Activated naive CD4-positive, alpha-beta T cell treated with anti-CD3 and anti-CD28 coated beads, Interleukin-2, amount 50 U/mL, for 72 hours (primary cell): ENCODE measurements around the gene UVRAG. TPM values are rescaled to one million over a fixed set of nuclear protein-coding genes. Genes with fewer than 3 reads are reported as not detected.
"Not testable (repeated sequence)": the region's sequence is repeated elsewhere in the genome, so short reads cannot be mapped to it uniquely, and the experiment has no call there.

Experiments used
- ATAC-seq, 2 donors: fragments of 150-1000 bp; cut with Tn5 transposase; 2 replicates each; pipeline ENCODE4 v1.10.0; 2021; ENCODE audit warnings: mild to moderate bottlenecking in 2 of 2, moderate library complexity in 2 of 2
- DNase-seq, 2 donors: peaks; one replicate each; pipeline ENCODE4 v3.0.0; 2021 to 2022; ENCODE audit warnings: low spot score in 2 of 2
- H3K27ac Mint-ChIP-seq, 2 donors: one replicate each; pipeline ENCODE4 v1.8.0; 2022; ENCODE audit warnings: mild to moderate bottlenecking in 2 of 2, mixed read lengths in 2 of 2
- H3K36me3 Mint-ChIP-seq, 2 donors: one replicate each; pipeline ENCODE4 v1.8.0; 2022; ENCODE audit warnings: mixed read lengths in 2 of 2
- H3K9me3 Mint-ChIP-seq, 2 donors: one replicate each; pipeline ENCODE4 v1.8.0; 2022; ENCODE audit warnings: mixed read lengths in 2 of 2
- total RNA-seq, 2 donors: library from RNA; stranded (reverse); gene quantifications; one replicate each; pipeline ENCODE4 v1.2.3, GENCODE V29; 2022

The UVRAG gene
- total RNA-seq, 2 donors from 2014 or later = 19.9 to 22.4 TPM

DNA sequence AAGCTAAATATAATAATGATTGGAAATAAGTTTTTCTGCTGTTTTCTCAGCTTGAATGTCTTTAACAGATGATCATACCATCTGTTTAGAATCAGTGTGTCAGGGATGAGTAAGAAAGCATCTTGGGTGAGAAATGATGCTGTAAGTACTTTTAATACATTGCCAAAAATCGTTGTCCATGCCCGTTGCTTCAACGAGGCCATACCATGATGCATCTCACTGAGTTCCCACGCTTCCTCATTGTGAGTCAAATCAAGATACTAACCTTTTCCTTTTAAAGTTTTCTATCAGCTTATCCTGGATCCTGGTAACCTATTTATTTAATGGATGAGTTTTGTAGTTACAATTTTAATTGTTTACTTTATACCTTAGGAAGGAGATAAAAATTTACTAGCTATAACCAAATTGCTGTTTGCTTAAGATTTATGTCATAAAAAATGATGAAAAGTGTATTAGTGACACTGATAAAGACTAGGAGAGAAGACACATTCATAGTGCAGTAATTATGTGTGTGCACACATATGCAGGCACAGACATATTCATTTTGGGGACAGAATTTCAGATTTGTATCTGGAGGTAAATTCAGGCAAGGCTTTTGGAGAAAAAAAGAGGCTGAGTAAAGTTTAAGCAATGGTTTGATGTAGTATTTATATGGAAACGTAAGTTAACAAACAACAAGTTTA, 154.8 kb downstream of the UVRAG start:
- Mint-ChIP-seq H3K27ac (no peak overlapping the region), H3K9me3 (peaks cover 8 to 11% of the 10 kb centered on the region in 2 donors), H3K36me3 (peaks cover 19 to 22% of the 10 kb centered on the region in 2 donors)
- no peak for ATAC-seq
- DNase-seq = no peak

DNA sequence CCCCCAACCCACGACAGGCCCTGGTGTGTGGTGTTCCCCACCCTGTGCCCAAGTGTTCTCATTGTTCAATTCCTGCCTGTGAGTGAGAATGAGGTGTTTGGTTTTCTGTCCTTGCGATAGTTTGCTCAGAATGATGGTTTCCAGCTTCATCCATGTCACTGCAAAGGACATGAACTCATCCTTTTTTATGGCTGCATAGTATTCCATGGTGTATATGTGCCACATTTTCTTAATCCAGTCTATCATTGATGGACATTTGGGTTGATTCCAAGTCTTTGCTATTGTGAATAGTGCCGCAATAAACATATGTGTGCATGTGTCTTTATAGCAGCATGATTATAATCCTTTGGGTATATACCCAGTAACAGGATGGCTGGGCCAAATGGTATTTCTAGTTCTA, 158.7 kb downstream of the UVRAG start:
- not testable (repeated sequence) for H3K27ac Mint-ChIP-seq

DNA sequence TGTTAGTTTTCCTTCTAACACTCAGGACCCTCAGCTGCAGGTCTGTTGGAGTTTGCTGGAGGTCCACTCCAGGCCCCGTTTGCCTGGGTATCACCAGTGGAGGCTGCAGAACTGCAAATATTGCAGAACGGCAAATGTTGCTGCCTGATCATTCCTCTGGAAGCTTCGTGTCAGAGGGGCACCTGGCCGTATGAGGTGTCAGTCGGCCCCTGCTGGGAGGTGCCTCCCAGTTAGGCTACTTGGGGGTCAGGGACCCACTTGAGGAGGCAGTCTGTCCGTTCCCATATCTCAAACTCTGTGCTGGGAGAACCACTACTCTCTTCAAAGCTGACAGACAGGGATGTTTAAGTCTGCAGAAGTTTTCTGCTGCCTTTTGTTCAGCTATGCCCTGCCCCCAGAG, 164.1 kb downstream of the UVRAG start:
- not testable (repeated sequence) for DNase-seq, H3K27ac Mint-ChIP-seq, H3K36me3 Mint-ChIP-seq, ATAC-seq, H3K9me3 Mint-ChIP-seq

More for the DNA sequence above, 158.7 kb downstream of the UVRAG start:
- DNase-seq, ATAC-seq: not testable (repeated sequence)
- H3K36me3 Mint-ChIP-seq = peaks cover 19 to 24% of the 10 kb centered on the region in 2 donors
- H3K9me3 Mint-ChIP-seq = peaks cover 8 to 11% of the 10 kb centered on the region in 2 donors

DNA sequence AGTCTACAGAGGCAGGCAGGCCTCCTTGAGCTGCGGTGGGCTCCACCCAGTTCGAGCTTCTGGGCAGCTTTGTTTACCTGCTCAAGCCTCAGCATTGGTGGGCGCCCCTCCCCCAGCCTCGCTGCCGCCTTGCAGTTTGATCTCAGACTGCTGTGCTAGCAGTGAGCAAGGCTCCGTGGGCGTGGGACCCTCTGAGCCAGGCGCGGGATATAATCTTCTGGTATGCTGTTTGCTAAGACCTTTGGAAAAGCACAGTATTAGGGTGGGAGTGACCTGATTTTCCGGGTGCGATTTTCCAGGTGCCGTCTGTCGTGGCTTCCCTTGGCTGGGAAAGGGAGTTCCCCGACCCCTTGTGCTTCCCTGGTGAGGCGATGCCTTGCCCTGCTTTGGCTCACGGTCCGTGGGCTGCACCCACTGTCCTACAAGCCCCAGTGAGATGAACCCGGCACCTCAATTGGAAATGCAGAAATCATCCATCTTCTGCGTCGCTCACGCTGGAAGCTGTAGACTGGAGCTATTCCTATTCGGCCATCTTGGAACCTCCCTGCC, 164.5 kb downstream of the UVRAG start:
- H3K27ac Mint-ChIP-seq, H3K9me3 Mint-ChIP-seq, H3K36me3 Mint-ChIP-seq, DNase-seq, ATAC-seq: not testable (repeated sequence)

DNA sequence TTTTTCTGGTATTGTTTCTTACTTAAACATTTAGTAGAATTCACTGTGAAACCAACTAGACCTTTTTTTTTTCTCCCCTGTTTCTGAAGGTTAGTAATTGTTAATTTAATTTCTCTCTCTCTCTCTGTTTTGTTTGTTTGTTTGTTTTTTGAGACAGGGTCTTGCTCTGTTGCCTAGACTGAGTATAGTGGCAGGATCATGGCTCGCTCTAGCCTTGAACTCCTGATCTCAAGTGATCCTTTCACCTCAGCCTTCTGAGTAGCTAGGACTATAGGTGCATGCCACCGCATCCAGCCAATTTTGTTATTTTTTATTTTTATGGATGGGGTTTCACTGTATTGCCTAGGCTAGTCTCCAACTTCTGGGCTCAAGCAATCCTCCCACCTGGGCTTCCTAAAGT, 165.0 kb downstream of the UVRAG start:
- H3K36me3 Mint-ChIP-seq = peaks cover 0 to under 1% of the 10 kb centered on the region in 2 donors
- H3K9me3 Mint-ChIP-seq = no peaks in the 10 kb centered on the region
- no peak for ATAC-seq
- H3K27ac Mint-ChIP-seq = no peak overlapping the region
- no peak for DNase-seq

DNA sequence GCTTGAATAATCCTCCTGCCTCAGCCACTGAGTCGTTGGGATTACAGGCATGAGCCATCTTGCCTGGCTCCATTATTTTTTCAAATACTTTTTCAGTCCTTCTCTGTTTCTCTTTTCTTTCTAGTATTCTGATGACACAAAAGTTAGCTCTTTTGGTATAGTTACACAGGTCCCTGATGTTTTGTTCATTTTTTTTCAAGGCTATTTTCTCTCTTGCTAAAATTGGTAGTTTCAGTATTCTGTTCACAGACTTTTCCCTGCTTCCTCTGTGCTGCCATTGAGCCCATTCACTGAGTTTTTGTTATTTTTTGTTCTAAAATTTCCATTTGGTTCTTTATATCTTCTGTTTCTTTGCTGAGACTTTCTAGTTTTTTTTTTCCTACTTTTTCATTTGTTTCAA, 166.5 kb downstream of the UVRAG start:
- no peak for DNase-seq
- Mint-ChIP-seq H3K9me3 (no peaks in the 10 kb centered on the region), H3K27ac (peak overlapping the region in 1 of 2 donors; percentile 18), H3K36me3 (no peaks in the 10 kb centered on the region)
- ATAC-seq = no peak

DNA sequence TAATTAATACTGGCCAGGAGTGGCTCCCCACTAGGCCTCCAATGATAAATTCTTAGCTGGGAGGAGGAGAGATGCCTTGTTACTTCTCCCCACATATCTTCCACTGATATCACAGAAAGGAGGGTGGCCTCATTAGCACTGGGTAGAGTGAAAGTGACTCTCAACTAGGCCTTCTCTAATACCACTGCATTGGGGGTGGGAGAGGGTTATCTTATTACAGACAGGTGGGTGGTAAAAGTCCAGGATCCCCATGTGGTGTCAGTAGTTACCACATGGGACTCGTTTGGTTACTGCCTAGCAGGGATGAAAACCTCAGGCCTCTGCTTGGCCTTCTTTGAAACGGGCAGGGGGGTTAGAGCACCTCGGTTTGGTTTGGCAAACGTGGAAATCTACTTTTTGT, 167.3 kb downstream of the UVRAG start:
- Mint-ChIP-seq H3K27ac (no peak overlapping the region), H3K36me3 (no peaks in the 10 kb centered on the region), H3K9me3 (no peaks in the 10 kb centered on the region)
- DNase-seq = no peak
- no peak for ATAC-seq

DNA sequence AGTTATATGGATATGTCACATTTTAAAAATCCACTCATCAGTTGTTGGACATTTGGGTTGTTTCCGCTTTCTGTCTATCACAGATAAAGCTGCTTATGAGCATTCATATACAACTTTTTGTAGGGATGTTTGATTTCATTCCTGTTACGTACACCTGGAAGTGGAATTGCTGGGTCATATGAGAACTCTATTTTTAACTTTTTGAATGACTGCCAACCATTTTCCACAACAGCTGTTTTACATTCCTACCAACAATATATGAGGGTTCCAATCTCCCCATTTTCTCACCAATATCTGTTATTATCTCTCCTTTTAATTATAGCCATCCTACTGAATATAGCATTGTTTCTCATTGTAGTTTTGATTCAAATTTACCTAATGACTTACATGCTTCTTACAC, 172.0 kb downstream of the UVRAG start:
- Mint-ChIP-seq H3K36me3 (peaks cover 0 to 10% of the 10 kb centered on the region in 2 donors), H3K27ac (no peak overlapping the region), H3K9me3 (no peaks in the 10 kb centered on the region)
- DNase-seq = no peak
- ATAC-seq = no peak

DNA sequence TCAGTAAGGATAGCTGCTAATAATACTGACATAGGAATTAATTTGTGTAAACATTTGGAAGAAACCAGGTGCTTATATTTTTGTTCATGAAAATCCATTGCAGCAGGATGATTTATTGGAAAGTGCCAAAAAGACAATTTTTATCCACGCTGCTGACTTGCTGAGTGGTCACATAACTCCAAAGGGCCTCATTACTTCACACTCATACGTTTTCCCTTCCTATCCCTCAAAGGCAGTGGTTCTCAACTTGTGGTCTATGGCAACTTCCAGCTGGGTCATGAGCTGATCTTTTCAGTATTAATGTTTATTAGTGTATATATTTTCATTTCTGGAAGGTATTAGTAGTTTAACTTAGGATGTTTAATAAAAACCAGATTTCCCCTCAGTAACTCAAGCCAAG, 178.1 kb downstream of the UVRAG start:
- H3K9me3 Mint-ChIP-seq = peaks cover 0 to under 1% of the 10 kb centered on the region in 2 donors
- ATAC-seq = no peak
- peaks cover 5 to 13% of the 10 kb centered on the region in 2 donors for H3K36me3 Mint-ChIP-seq
- H3K27ac Mint-ChIP-seq = no peak overlapping the region
- no peak for DNase-seq

DNA sequence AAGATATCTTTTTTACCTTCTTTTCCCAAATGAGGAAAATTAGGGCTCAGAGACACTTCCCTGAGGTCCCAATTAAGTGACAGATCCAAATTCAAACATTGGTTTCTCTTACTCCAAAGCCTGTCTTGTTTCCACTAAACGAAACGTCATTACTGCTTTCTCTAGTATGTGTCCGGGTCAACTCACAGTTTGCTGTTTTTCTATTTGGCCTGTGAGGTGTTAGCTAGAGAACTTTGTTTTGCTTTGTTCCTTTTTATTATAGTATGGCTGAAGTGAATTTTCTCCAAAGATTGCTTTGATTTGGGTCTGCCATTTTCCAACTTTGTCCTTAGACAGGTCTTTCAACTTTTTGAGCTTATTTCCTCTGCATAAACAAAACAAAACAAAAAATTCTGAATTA, 179.6 kb downstream of the UVRAG start:
- H3K9me3 Mint-ChIP-seq = peaks cover 0 to 8% of the 10 kb centered on the region in 2 donors
- H3K36me3 Mint-ChIP-seq = peaks cover 14 to 15% of the 10 kb centered on the region in 2 donors
- DNase-seq (no peak), ATAC-seq (no peak)
- no peak overlapping the region for H3K27ac Mint-ChIP-seq

DNA sequence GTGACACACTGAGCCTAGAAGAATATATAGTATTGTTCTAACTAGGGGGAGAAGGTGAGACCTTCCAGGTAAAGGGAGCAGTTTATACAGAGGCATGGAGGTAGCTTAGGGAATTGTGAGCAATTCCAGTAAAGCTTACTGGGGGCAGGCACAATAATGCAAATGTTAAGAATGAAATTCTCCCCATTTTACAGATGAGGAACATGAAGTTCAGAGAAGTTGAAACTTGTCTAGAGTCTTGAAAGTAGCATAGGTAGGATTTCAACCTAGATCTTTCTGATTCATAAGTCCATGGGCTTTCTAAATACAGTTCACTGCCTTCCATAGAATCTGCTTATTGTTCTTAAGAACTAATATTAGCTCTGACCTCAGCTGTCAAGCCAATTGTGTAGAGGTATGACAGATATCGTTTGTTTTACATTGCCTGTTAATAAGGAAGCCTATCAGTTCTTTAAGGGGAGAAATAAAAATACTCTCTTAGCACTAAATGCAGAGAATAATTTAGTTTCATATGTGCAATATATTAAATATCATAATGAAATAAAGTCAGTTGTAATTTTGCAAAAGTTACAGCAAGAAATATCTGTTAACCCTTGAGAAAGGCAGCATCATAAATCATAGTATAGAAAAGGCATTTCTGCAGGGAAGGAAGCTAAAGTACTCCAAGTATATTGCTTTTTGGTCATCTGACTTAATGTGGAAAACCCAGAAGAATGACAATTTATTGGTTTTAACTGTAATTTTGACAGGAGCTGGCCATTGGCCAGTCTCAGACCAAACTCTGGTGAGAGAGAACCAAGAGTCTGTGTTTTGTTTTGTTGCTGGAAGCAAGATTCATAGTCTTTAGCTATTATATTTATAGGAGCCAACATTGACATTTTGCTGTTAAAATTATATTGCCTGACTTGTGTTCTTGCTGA, 181.8 kb downstream of the UVRAG start:
- DNase-seq = no peak
- no peak overlapping the region for H3K27ac Mint-ChIP-seq
- peaks cover 8 to 19% of the 10 kb centered on the region in 2 donors for H3K9me3 Mint-ChIP-seq
- ATAC-seq = no peak
- H3K36me3 Mint-ChIP-seq = peaks cover 28 to 33% of the 10 kb centered on the region in 2 donors

DNA sequence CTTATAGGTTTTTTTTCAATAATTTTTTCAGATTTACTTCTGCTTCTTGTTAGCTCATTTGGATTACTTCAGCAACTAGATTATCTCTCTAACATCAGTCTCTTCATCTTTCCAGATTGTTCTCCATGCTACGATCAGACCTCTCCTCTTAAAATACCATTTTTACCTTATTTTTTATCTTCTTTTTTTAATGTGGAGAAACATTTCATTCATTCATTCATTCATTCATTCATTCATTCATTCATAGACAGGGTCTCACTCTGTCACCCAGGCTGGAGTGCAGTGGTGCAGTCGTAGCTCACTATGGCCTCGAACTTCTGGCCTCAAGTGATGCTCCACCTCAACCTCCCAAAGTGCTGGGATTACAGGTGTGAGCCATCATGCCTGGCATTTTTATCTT, 189.4 kb downstream of the UVRAG start:
- peaks cover 0 to 19% of the 10 kb centered on the region in 2 donors for H3K9me3 Mint-ChIP-seq
- no peak for DNase-seq
- H3K27ac Mint-ChIP-seq = peak overlapping the region in 1 of 2 donors; percentile 31
- peaks cover 37 to 49% of the 10 kb centered on the region in 2 donors for H3K36me3 Mint-ChIP-seq
- ATAC-seq = no peak

DNA sequence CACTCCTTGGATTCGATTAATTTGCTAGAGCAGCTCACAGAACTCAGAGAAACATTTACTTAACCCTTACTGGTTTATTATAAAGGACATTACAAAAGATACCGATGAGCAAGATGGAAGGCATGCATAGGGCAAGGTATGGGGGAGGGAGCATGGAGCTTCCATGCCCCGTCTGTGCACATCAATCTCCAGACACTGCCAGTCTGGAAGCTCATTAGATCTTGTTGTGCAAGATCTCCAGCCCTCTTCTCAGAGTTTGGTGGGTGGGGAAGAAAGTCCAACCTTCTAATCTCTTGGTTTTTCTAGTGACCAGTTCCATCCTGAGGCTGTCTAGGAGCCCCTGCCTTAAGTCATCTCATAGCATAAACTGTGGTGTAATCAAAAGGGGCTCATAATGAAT, 190.7 kb downstream of the UVRAG start:
- H3K36me3 Mint-ChIP-seq = peaks cover 33 to 49% of the 10 kb centered on the region in 2 donors
- ATAC-seq = no peak
- DNase-seq = no peak
- H3K27ac Mint-ChIP-seq = no peak overlapping the region
- H3K9me3 Mint-ChIP-seq = peaks cover 0 to 9% of the 10 kb centered on the region in 2 donors

DNA sequence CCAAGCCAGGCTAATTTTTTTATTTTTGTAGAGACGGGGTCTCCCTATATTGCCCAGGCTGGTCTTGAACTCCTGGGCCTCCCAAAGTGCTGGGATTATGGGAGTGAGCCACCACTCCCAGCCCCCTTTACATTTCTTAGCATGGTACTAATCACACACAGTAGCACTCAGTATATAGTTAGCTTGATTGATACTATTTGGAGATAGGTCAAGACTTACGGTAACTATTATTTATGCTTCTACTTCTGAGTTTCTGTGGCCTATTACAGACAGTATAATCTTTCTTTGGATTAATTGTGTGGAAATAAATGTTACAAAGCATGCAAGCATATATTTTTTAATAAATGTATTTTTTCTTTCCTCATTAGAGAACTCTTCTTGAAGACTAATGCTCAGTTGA, 192.2 kb downstream of the UVRAG start:
- ATAC-seq (no peak), DNase-seq (no peak)
- H3K9me3 Mint-ChIP-seq = no peaks in the 10 kb centered on the region
- peaks cover 26 to 50% of the 10 kb centered on the region in 2 donors for H3K36me3 Mint-ChIP-seq
- H3K27ac Mint-ChIP-seq = no peak overlapping the region

DNA sequence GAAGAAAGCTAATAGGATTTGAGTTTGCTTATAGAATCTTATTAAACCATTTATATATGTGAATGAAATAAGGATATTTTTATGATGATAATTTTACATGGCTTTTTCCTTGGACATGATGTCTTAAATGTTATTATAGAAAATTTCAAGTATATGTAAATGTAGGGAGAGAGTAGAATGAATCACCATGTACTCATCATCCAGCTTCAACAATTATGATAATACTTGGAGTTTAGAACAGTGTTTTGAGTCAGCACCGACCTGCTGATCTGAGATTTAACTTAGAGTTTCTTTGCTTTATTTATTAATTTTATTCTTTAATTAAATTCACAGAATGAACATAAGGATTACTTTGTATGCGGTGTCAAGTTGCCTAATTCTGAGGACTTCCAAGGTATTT, 193.5 kb downstream of the UVRAG start:
- ATAC-seq (no peak), DNase-seq (no peak)
- no peaks in the 10 kb centered on the region for H3K9me3 Mint-ChIP-seq
- H3K36me3 Mint-ChIP-seq = peaks cover 29 to 46% of the 10 kb centered on the region in 2 donors
- H3K27ac Mint-ChIP-seq = no peak overlapping the region

DNA sequence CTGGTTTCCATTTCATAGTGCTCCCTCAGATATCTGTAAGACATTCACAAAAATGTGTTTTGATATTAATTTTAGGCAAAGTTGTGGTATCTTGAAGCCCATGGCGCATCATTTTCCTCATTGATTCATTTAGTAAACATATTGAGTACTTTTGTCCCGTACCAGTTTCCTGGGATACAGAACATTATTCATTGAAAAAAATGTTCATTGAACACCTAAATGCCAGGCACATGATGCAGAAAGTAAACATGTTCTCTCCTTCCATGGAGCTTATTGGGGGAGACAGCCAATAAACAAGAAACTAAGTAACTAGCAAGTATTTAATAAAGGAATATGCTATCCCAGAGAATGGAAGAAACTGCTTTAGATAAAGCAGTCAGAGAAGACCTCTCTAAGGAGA, 195.0 kb downstream of the UVRAG start:
- peak overlapping the region in 1 of 2 donors; percentile 67 for H3K27ac Mint-ChIP-seq
- DNase-seq (no peak), ATAC-seq (no peak)
- no peaks in the 10 kb centered on the region for H3K9me3 Mint-ChIP-seq
- peaks cover 24 to 32% of the 10 kb centered on the region in 2 donors for H3K36me3 Mint-ChIP-seq

DNA sequence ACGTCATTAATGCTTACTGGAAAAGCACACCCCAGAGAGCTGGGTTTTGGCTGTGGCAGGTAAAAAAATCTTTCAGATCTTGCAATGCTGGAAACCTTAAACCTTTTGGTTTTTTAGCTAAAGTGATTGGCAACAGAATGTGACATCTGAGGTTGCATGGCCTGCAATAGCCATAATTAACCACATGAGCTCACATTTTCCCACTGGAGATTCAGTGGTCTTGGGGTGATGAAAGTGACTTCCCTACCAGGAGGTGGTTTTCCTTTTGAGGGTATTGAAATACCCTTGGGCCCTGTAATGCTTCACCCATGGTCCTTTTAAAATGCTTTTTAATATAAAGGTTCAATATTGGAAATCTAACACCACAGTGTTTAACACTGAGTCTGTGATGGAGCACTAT, 198.5 kb downstream of the UVRAG start:
- Mint-ChIP-seq H3K36me3 (peaks cover 34 to 38% of the 10 kb centered on the region in 2 donors), H3K9me3 (peaks cover under 1 to 3% of the 10 kb centered on the region in 2 donors), H3K27ac (no peak overlapping the region)
- DNase-seq (no peak), ATAC-seq (no peak)
